GM23338 (cell line): ENCODE data around the gene RGS6. TPM values are rescaled to one million over a fixed set of nuclear protein-coding genes. Genes with fewer than 3 reads are reported as not detected.

Experiments used
- ATAC-seq: fragments of 200-7000 bp; cut with Tn5 transposase; 3 replicates; pipeline ENCODE4 v1.9.1; 2020
- DNase-seq: peaks from one replicate; pipeline ENCODE4 v3.0.0-alpha.2; 2015; ENCODE audit warnings: low spot score
- H2AFZ ChIP-seq: fragments of 200-600 bp; sonication (generic); 2 replicates; pipeline ENCODE4 v1.8.0; 2016; ENCODE audit warnings: antibody characterized with exemption, mild to moderate bottlenecking, moderate library complexity
- H3F3A ChIP-seq: fragments of 200-600 bp; sonication (generic); replicated peaks from 2 replicates; pipeline ENCODE4 v1.8.0; 2017; ENCODE audit warnings: antibody characterized with exemption, mixed run types, low read depth
- H3K27ac ChIP-seq: fragments of 200-600 bp; sonication (generic); 2 replicates; pipeline ENCODE4 v1.6.1; 2016; ENCODE audit warnings: low read depth
- H3K27me3 ChIP-seq: fragments of 200-600 bp; sonication (generic); 2 replicates; pipeline ENCODE4 v1.8.0; 2016; ENCODE audit warnings: mild to moderate bottlenecking, mixed run types, moderate library complexity; ENCODE audit not compliant: insufficient read depth
- H3K36me3 ChIP-seq: fragments of 200-600 bp; sonication (generic); 2 replicates; pipeline ENCODE4 v1.8.0; 2016; ENCODE audit warnings: mild to moderate bottlenecking; ENCODE audit not compliant: insufficient read depth
- H3K4me1 ChIP-seq: fragments of 200-600 bp; sonication (generic); 2 replicates; pipeline ENCODE4 v1.8.0; 2016; ENCODE audit warnings: mild to moderate bottlenecking, moderate library complexity; ENCODE audit not compliant: insufficient read depth
- H3K4me2 ChIP-seq: fragments of 200-600 bp; sonication (generic); 2 replicates; pipeline ENCODE4 v1.7.1; 2017; ENCODE audit warnings: mixed run types
- H3K4me3 ChIP-seq: fragments of 200-600 bp; sonication (generic); 2 replicates; pipeline ENCODE4 v1.6.1; 2016; ENCODE audit warnings: mixed run types
- H3K79me2 ChIP-seq: fragments of 200-600 bp; sonication (generic); replicated peaks from 2 replicates; pipeline ENCODE4 v1.8.0; 2017; ENCODE audit warnings: mild to moderate bottlenecking; ENCODE audit not compliant: insufficient read depth
- H3K9me2 ChIP-seq: fragments of 200-600 bp; sonication (generic); 2 replicates; pipeline ENCODE4 v1.8.0; 2017; ENCODE audit not compliant: insufficient read depth
- H4K20me1 ChIP-seq: fragments of 200-600 bp; sonication (generic); replicated peaks from 2 replicates; pipeline ENCODE4 v1.8.0; 2017; ENCODE audit warnings: mild to moderate bottlenecking; ENCODE audit not compliant: insufficient read depth
- H3K27ac Mint-ChIP-seq: 2 replicates; pipeline ENCODE4 v1.8.0; 2020; ENCODE audit warnings: inconsistent platforms, mild to moderate bottlenecking, moderate library complexity, mixed read lengths
- H3K27me3 Mint-ChIP-seq: 3 replicates; pipeline ENCODE4 v1.8.0; 2022; ENCODE audit warnings: low read depth, mild to moderate bottlenecking, moderate library complexity, mixed read lengths, inconsistent platforms; ENCODE audit not compliant: insufficient read depth, poor library complexity
- H3K36me3 Mint-ChIP-seq: 3 replicates; pipeline ENCODE4 v1.8.0; 2021; ENCODE audit warnings: low read depth, mild to moderate bottlenecking, inconsistent platforms, moderate library complexity, mixed read lengths
- H3K4me1 Mint-ChIP-seq: 3 replicates; pipeline ENCODE4 v1.8.0; 2020; ENCODE audit warnings: mild to moderate bottlenecking, inconsistent platforms, mixed read lengths
- H3K4me3 Mint-ChIP-seq: 3 replicates; pipeline ENCODE4 v1.8.0; 2021; ENCODE audit warnings: moderate library complexity, mild to moderate bottlenecking, inconsistent platforms, mixed read lengths
- H3K9me3 Mint-ChIP-seq: 3 replicates; pipeline ENCODE4 v1.8.0; 2020; ENCODE audit warnings: moderate library complexity, mild to moderate bottlenecking, inconsistent platforms, mixed read lengths
- ETS1 ChIP-seq: IDR thresholded peaks from 2 replicates; pipeline ENCODE4 v1.6.1; 2016; ENCODE audit warnings: antibody characterized with exemption
- JUNB ChIP-seq: IDR thresholded peaks from one replicate; pipeline ENCODE4 v1.6.1; 2016; ENCODE audit warnings: antibody characterized with exemption; ENCODE audit not compliant: unreplicated experiment
- POLR2AphosphoS5 ChIP-seq: IDR thresholded peaks from 2 replicates; pipeline ENCODE4 v1.6.1; 2016; ENCODE audit warnings: antibody characterized with exemption, low read depth
- STAT1 ChIP-seq: IDR thresholded peaks from one replicate; pipeline ENCODE4 v1.6.1; 2016; ENCODE audit warnings: antibody characterized with exemption; ENCODE audit not compliant: unreplicated experiment
- ZNF114 ChIP-seq: fragments of 250-450 bp; sonication (Bioruptor Pico); IDR thresholded peaks from 2 replicates; pipeline ENCODE4 v1.5.0; 2020; ENCODE audit warnings: mild to moderate bottlenecking, moderate library complexity
- polyA plus RNA-seq: library from polyadenylated mRNA; unstranded; fragments of >200 nt; fragmentation: Nextera tagmentation; extraction: Ambion mirVana; gene quantifications from 2 replicates; pipeline ENCODE4 v1.2.1, GENCODE V29; 2016
- total RNA-seq: library from RNA; depleted of rRNA; stranded (reverse); fragments of >200 nt; shearing (Covaris generic); gene quantifications from 2 replicates; pipeline ENCODE4 v1.2.3, GENCODE V29; 2014
- TF ChIP-seq, protein P1 (sequence below), 2 experiments: fragments of 200-600 bp in 1 of 2; sonication (generic) in 1 of 2; conservative IDR thresholded peaks; 2 replicates each; pipeline versions ENCODE4 v1.5.1 to v1.6.1; 2016 to 2017; ENCODE audit warnings: antibody characterized with exemption in 2 of 2, low read depth in 2 of 2, mild to moderate bottlenecking in 2 of 2, moderate library complexity in 1 of 2
- TF ChIP-seq, protein P2 (sequence below): fragments of 250-450 bp; sonication (Bioruptor Pico); IDR thresholded peaks from 2 replicates; pipeline ENCODE4 v1.5.0; 2020; ENCODE audit warnings: mild to moderate bottlenecking, moderate library complexity

The RGS6 gene
- total and polyA plus RNA-seq, 2 experiments from 2014 or later = 0.66 to 0.83 TPM

GRCh38 chr14:72578514-72578913 is 646.3 kb downstream of the RGS6 start:
- H3K79me2 ChIP-seq = no peaks in the 10 kb centered on the region
- H3K9me2 ChIP-seq = no peaks in the 10 kb centered on the region; the same call in 1 of the 2 replicates
- H3K27me3 Mint-ChIP-seq = peaks cover 3% of the 10 kb centered on the region
- H3K9me3 Mint-ChIP-seq = no peaks in the 10 kb centered on the region
- H3K4me3 ChIP-seq = no peak overlapping the region
- H3K36me3 Mint-ChIP-seq = no peaks in the 10 kb centered on the region; the same call in 2 of the 3 replicates
- H3K4me3 Mint-ChIP-seq = no peak overlapping the region
- no peak overlapping the region for H3K27ac ChIP-seq
- H4K20me1 ChIP-seq = no peaks in the 10 kb centered on the region
- H2AFZ ChIP-seq = no peak overlapping the region
- no peak overlapping the region for H3K27ac Mint-ChIP-seq
- H3F3A ChIP-seq = no peaks in the 10 kb centered on the region
- TF ChIP-seq, protein P1, sequence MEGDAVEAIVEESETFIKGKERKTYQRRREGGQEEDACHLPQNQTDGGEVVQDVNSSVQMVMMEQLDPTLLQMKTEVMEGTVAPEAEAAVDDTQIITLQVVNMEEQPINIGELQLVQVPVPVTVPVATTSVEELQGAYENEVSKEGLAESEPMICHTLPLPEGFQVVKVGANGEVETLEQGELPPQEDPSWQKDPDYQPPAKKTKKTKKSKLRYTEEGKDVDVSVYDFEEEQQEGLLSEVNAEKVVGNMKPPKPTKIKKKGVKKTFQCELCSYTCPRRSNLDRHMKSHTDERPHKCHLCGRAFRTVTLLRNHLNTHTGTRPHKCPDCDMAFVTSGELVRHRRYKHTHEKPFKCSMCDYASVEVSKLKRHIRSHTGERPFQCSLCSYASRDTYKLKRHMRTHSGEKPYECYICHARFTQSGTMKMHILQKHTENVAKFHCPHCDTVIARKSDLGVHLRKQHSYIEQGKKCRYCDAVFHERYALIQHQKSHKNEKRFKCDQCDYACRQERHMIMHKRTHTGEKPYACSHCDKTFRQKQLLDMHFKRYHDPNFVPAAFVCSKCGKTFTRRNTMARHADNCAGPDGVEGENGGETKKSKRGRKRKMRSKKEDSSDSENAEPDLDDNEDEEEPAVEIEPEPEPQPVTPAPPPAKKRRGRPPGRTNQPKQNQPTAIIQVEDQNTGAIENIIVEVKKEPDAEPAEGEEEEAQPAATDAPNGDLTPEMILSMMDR (conservative IDR thresholded peaks at IDR 0.05; ENCODE audit: low read depth in 2 of 2) = no peak
- no peak for TF ChIP-seq STAT1
- TF ChIP-seq POLR2AphosphoS5 = no peak
- TF ChIP-seq ETS1 = no peak
- no peak for TF ChIP-seq JUNB
- TF ChIP-seq ZNF114 (CRISPR knock-in tag) = no peak
- H3K4me1 Mint-ChIP-seq = 0 out of 3 replicates have a peak, but pooled peaks cover 4% of the 10 kb centered on the region
- no peaks in the 10 kb centered on the region for H3K4me1 ChIP-seq
- no peaks in the 10 kb centered on the region for H3K27me3 ChIP-seq
- ATAC-seq (no peak), DNase-seq (no peak)
- no peaks in the 10 kb centered on the region for H3K36me3 ChIP-seq
- no peak overlapping the region for H3K4me2 ChIP-seq

GRCh38 chr14:72582582-72582981 is 650.4 kb downstream of the RGS6 start:
- no peak for TF ChIP-seq ZNF114 (CRISPR knock-in tag)
- Histone ChIP-seq H3K79me2 (no peaks in the 10 kb centered on the region), H3K4me2 (no peak overlapping the region), H3K4me3 (no peak overlapping the region), H4K20me1 (no peaks in the 10 kb centered on the region), H3K9me2 (peaks cover 16% of the 10 kb centered on the region), H3K27ac (no peak overlapping the region), H2AFZ (no peak overlapping the region), H3F3A (no peaks in the 10 kb centered on the region), H3K27me3 (no peaks in the 10 kb centered on the region), H3K36me3 (no peaks in the 10 kb centered on the region), H3K4me1 (no peaks in the 10 kb centered on the region)
- H3K36me3 Mint-ChIP-seq = no peaks in the 10 kb centered on the region
- no peak overlapping the region for H3K27ac Mint-ChIP-seq
- ATAC-seq = no peak
- no peak overlapping the region for H3K4me3 Mint-ChIP-seq
- H3K9me3 Mint-ChIP-seq = no peaks in the 10 kb centered on the region
- no peaks in the 10 kb centered on the region for H3K4me1 Mint-ChIP-seq
- H3K27me3 Mint-ChIP-seq = no peaks in the 10 kb centered on the region
- DNase-seq = no peak

DNA sequence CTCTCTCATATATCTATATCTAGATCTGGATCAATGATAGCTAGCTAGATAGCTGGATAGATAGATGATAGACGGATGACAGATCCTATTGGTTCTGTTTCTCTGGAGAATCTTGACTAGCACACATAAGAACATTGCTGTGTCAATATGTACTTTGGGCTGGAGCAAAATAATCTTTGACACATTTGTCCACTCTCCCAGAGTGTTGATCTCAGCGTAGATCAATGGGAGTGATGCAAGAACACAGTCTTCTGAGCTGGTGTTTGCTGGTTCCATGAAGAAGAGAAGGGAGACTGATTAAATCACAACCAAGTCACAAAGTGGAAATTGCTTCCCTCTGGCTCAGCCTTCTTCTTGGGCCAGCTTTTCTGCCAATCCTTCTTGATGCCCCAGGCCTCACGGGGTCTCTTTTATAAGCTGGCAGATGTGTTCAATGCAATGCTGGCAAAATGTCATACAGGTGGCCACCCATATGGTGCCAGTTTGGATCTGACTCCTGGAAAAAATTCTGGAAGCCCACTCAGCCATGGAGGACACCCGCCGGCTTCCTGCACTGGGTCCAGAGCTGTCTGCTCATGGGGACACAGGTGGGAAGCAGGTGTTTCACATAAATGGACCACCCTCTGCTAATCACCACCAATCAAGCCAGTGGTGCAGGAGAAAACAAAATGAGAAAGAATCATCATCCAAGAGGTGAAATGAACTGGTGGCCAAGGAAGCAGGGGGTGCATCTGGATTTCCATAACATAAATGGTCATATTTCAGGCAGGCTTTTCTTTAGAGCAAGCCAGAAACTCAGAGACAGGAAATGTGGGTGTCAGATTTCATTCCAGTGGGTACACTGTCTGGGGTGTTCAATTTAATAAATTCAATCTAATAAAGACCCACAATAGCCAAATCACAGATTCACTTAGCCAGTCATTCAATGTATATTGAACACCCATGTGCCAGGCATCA is 651.4 kb downstream of the RGS6 start:
- Mint-ChIP-seq H3K27ac (no peak overlapping the region), H3K36me3 (no peaks in the 10 kb centered on the region), H3K27me3 (no peaks in the 10 kb centered on the region), H3K9me3 (no peaks in the 10 kb centered on the region), H3K4me1 (no peaks in the 10 kb centered on the region), H3K4me3 (no peak overlapping the region)
- no peaks in the 10 kb centered on the region for H3K4me1 ChIP-seq
- DNase-seq (no peak), ATAC-seq (no peak)
- H3K4me2 ChIP-seq = no peak overlapping the region
- no peak overlapping the region for H3K27ac ChIP-seq
- no peaks in the 10 kb centered on the region for H3F3A ChIP-seq
- no peak overlapping the region for H3K4me3 ChIP-seq
- H3K79me2 ChIP-seq = no peaks in the 10 kb centered on the region
- H4K20me1 ChIP-seq = no peaks in the 10 kb centered on the region
- no peaks in the 10 kb centered on the region for H3K27me3 ChIP-seq
- H3K9me2 ChIP-seq = peaks cover 16% of the 10 kb centered on the region
- no peaks in the 10 kb centered on the region for H3K36me3 ChIP-seq
- H2AFZ ChIP-seq = no peak overlapping the region
- TF ChIP-seq, protein P2, sequence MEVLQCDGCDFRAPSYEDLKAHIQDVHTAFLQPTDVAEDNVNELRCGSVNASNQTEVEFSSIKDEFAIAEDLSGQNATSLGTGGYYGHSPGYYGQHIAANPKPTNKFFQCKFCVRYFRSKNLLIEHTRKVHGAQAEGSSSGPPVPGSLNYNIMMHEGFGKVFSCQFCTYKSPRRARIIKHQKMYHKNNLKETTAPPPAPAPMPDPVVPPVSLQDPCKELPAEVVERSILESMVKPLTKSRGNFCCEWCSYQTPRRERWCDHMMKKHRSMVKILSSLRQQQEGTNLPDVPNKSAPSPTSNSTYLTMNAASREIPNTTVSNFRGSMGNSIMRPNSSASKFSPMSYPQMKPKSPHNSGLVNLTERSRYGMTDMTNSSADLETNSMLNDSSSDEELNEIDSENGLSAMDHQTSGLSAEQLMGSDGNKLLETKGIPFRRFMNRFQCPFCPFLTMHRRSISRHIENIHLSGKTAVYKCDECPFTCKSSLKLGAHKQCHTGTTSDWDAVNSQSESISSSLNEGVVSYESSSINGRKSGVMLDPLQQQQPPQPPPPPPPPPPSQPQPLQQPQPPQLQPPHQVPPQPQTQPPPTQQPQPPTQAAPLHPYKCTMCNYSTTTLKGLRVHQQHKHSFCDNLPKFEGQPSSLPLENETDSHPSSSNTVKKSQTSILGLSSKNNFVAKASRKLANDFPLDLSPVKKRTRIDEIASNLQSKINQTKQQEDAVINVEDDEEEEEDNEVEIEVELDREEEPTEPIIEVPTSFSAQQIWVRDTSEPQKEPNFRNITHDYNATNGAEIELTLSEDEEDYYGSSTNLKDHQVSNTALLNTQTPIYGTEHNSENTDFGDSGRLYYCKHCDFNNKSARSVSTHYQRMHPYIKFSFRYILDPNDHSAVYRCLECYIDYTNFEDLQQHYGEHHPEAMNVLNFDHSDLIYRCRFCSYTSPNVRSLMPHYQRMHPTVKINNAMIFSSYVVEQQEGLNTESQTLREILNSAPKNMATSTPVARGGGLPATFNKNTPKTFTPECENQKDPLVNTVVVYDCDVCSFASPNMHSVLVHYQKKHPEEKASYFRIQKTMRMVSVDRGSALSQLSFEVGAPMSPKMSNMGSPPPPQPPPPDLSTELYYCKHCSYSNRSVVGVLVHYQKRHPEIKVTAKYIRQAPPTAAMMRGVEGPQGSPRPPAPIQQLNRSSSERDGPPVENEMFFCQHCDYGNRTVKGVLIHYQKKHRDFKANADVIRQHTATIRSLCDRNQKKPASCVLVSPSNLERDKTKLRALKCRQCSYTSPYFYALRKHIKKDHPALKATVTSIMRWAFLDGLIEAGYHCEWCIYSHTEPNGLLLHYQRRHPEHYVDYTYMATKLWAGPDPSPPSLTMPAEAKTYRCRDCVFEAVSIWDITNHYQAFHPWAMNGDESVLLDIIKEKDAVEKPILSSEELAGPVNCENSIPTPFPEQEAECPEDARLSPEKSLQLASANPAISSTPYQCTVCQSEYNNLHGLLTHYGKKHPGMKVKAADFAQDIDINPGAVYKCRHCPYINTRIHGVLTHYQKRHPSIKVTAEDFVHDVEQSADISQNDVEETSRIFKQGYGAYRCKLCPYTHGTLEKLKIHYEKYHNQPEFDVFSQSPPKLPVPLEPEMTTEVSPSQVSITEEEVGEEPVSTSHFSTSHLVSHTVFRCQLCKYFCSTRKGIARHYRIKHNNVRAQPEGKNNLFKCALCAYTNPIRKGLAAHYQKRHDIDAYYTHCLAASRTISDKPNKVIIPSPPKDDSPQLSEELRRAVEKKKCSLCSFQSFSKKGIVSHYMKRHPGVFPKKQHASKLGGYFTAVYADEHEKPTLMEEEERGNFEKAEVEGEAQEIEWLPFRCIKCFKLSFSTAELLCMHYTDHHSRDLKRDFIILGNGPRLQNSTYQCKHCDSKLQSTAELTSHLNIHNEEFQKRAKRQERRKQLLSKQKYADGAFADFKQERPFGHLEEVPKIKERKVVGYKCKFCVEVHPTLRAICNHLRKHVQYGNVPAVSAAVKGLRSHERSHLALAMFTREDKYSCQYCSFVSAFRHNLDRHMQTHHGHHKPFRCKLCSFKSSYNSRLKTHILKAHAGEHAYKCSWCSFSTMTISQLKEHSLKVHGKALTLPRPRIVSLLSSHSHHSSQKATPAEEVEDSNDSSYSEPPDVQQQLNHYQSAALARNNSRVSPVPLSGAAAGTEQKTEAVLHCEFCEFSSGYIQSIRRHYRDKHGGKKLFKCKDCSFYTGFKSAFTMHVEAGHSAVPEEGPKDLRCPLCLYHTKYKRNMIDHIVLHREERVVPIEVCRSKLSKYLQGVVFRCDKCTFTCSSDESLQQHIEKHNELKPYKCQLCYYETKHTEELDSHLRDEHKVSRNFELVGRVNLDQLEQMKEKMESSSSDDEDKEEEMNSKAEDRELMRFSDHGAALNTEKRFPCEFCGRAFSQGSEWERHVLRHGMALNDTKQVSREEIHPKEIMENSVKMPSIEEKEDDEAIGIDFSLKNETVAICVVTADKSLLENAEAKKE (CRISPR knock-in tag) = no peak
